ENCODE measurements around the gene MAPT.

GRCh38 chr17:45876539-45876938, 17.8 kb upstream of the MAPT start:
- TF ChIP-seq CTCF (IDR thresholded peaks at IDR 0.05) (no peak), POLR2AphosphoS5 (IDR thresholded peaks at IDR 0.05; ENCODE audit: insufficient read depth in 1 of 2, low read depth in 1 of 2) (no peak), POLR2A (IDR thresholded peaks at IDR 0.05) (no peak)
